ENCODE data around the gene NR2F1-AS1.

DNA sequence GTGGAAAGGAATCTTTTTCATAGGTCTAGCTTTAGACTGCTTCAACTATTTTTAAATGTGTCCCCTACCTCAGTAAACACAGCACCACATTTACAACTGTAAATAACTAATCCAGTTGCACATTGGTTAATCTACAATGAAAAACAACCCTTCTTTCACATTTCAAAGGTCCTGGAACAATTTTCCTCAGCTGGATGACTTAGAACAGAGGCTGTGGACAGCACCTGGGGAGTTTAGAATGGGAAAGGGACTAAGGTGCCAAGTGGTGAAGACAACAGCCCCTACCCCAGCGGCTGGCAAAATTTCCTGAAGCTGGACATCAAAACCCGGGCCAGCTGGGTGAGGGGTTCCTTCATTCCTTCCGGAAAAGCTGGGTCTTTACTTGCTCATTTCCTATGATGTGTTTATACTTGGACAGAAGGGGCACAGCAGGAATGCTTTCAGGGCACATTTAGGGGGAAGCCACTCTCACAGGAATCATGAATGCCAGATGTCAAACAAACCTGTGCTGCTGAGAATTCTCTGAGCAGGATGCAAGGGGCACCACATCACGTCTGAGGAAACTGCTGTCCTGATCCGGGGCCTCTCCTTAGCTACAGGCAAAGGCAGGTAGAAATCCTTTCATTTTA, 158.3 kb downstream of the NR2F1-AS1 start:
- TF ChIP-seq NR3C1 (CRISPR knock-in tag; IDR thresholded peaks at IDR 0.05) (no peak), NBN (IDR thresholded peaks at IDR 0.05; ENCODE audit: low read depth) (no peak), POLR2A (conservative IDR thresholded peaks at IDR 0.05) (no peak)

Measured in K562 (cell line).